ENCODE data around the gene KLHL29.

DNA sequence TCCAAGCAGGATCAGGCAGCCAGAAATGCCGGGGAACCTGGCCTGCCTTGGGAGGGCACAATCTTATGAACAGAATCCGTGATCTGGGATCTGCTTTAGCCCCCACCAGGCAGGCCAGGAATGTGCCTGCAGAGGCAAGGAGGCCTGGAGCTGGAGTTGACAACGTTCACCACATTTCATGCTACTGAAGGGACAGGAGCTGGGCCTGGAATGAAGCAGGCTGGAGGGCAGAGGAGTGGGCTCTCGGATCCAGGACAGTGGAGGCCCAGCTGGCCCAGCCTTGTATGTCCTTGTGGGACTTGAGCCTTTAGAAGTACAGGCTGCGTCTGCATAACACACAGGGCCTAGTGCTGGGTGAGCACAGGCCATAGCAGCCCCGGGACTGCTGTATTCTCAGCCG lies 91.8 kb downstream of the KLHL29 start:
- TF ChIP-seq YY1 (IDR thresholded peaks at IDR 0.05): no peak
- TF ChIP-seq CTCF (IDR thresholded peaks at IDR 0.05; ENCODE audit: low read depth, low read length, missing input control): no peak
- TF ChIP-seq, protein P1, sequence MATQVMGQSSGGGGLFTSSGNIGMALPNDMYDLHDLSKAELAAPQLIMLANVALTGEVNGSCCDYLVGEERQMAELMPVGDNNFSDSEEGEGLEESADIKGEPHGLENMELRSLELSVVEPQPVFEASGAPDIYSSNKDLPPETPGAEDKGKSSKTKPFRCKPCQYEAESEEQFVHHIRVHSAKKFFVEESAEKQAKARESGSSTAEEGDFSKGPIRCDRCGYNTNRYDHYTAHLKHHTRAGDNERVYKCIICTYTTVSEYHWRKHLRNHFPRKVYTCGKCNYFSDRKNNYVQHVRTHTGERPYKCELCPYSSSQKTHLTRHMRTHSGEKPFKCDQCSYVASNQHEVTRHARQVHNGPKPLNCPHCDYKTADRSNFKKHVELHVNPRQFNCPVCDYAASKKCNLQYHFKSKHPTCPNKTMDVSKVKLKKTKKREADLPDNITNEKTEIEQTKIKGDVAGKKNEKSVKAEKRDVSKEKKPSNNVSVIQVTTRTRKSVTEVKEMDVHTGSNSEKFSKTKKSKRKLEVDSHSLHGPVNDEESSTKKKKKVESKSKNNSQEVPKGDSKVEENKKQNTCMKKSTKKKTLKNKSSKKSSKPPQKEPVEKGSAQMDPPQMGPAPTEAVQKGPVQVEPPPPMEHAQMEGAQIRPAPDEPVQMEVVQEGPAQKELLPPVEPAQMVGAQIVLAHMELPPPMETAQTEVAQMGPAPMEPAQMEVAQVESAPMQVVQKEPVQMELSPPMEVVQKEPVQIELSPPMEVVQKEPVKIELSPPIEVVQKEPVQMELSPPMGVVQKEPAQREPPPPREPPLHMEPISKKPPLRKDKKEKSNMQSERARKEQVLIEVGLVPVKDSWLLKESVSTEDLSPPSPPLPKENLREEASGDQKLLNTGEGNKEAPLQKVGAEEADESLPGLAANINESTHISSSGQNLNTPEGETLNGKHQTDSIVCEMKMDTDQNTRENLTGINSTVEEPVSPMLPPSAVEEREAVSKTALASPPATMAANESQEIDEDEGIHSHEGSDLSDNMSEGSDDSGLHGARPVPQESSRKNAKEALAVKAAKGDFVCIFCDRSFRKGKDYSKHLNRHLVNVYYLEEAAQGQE (IDR thresholded peaks at IDR 0.05): no peak
- TF ChIP-seq, protein P2, sequence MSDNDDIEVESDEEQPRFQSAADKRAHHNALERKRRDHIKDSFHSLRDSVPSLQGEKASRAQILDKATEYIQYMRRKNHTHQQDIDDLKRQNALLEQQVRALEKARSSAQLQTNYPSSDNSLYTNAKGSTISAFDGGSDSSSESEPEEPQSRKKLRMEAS (IDR thresholded peaks at IDR 0.05): no peak
- no peak for TF ChIP-seq RAD21 (IDR thresholded peaks at IDR 0.05)
- TF ChIP-seq TAF1 (conservative IDR thresholded peaks at IDR 0.05): no peak
- no peak for TF ChIP-seq HNF4G (IDR thresholded peaks at IDR 0.05)
- TF ChIP-seq, protein P3, sequence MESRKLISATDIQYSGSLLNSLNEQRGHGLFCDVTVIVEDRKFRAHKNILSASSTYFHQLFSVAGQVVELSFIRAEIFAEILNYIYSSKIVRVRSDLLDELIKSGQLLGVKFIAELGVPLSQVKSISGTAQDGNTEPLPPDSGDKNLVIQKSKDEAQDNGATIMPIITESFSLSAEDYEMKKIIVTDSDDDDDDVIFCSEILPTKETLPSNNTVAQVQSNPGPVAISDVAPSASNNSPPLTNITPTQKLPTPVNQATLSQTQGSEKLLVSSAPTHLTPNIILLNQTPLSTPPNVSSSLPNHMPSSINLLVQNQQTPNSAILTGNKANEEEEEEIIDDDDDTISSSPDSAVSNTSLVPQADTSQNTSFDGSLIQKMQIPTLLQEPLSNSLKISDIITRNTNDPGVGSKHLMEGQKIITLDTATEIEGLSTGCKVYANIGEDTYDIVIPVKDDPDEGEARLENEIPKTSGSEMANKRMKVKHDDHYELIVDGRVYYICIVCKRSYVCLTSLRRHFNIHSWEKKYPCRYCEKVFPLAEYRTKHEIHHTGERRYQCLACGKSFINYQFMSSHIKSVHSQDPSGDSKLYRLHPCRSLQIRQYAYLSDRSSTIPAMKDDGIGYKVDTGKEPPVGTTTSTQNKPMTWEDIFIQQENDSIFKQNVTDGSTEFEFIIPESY (IDR thresholded peaks at IDR 0.05): no peak
- no peak for TF ChIP-seq FOXA1 (IDR thresholded peaks at IDR 0.05)
- TF ChIP-seq JUND (IDR thresholded peaks at IDR 0.05): no peak
- TF ChIP-seq SP1 (IDR thresholded peaks at IDR 0.05): no peak
- TF ChIP-seq GABPA (IDR thresholded peaks at IDR 0.05 in 1 of 2, conservative IDR thresholded peaks at IDR 0.05 in 1 of 2): no peak
- TF ChIP-seq EGR1 (IDR thresholded peaks at IDR 0.05; ENCODE audit: low read depth in 2 of 2): no peak
- TF ChIP-seq ATF3 (IDR thresholded peaks at IDR 0.05): no peak

Measured in liver (tissue), 3 donors.